Activated T-cell treated with anti-CD3 and anti-CD28 coated beads, Interleukin-2, amount 50 U/mL, for 72 hours (primary cell): Measurements from ENCODE around the gene TRIM69. TPM values are rescaled to one million over a fixed set of nuclear protein-coding genes. Genes with fewer than 3 reads are reported as not detected.
"Not testable (repeated sequence)": the region's sequence is repeated elsewhere in the genome, so short reads cannot be mapped to it uniquely, and the experiment has no call there.

Experiments used
- ATAC-seq, 2 donors: fragments of 150-1000 bp; cut with Tn5 transposase; replicated peaks in 1 of 2; 2 replicates each; pipeline ENCODE4 v1.10.0; 2021; ENCODE audit warnings: moderate library complexity in 2 of 2, mild to moderate bottlenecking in 1 of 2
- DNase-seq, 2 donors: peaks; one replicate each; pipeline ENCODE4 v3.0.0; 2021 to 2022; ENCODE audit warnings: mixed read lengths in 1 of 2
- H3K27ac Mint-ChIP-seq: one replicate; pipeline ENCODE4 v1.8.0; 2022; ENCODE audit warnings: mild to moderate bottlenecking, moderate library complexity, mixed read lengths
- H3K27me3 Mint-ChIP-seq: one replicate; pipeline ENCODE4 v1.8.0; 2022; ENCODE audit warnings: low read depth, mixed read lengths
- H3K36me3 Mint-ChIP-seq, 2 donors: one replicate each; pipeline ENCODE4 v1.8.0; 2022; ENCODE audit warnings: mixed read lengths in 2 of 2, mild to moderate bottlenecking in 1 of 2; ENCODE audit not compliant: insufficient read depth in 2 of 2
- H3K4me1 Mint-ChIP-seq: one replicate; pipeline ENCODE4 v1.8.0; 2022; ENCODE audit warnings: low read depth, mixed read lengths
- H3K4me3 Mint-ChIP-seq, 2 donors: one replicate each; pipeline ENCODE4 v1.8.0; 2022; ENCODE audit warnings: mild to moderate bottlenecking in 2 of 2, mixed read lengths in 2 of 2, moderate library complexity in 2 of 2
- H3K9me3 Mint-ChIP-seq, 2 donors: one replicate each; pipeline ENCODE4 v1.8.0; 2022; ENCODE audit warnings: mixed read lengths in 2 of 2
- total RNA-seq, 2 donors: library from RNA; stranded (reverse); gene quantifications; one replicate each; pipeline ENCODE4 v1.2.3, GENCODE V29; 2022

Gene TRIM69
- total RNA-seq, 2 donors from 2014 or later, result 86.1 to 92.9 TPM

DNA sequence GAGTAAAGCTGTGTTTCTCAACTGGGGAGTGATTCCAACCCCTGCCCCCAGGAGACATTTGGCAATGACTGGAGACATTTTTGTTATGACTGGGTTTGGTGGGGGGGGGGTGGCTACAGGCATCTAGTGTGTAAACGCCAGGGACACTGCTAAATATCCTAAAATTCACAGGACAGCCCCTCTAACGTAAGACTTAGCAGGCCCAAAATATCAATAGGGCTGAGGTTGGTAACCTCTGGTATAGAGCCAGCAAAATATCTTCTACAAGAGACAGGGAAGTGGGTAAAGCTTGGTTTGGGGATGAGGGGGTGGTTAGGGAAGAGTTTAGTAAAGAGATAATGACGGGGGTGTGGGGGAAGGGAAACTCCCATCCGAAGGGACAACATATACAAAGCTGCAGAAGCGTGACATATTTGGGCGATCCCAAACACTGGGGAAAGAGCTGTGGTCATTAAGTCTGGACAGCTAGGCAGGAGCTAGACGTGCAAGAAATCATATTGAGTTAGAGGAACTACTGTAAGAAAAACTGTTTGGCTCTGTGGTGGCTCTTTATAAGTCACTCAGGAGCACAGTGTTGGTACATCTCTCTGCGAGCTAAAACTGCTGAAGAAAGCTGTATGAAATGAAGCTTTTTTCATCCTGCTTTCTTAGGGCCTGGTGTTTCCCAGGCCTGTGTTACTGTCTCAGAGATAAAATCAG lies 697 bp upstream of the TRIM69 start:
- H3K4me1 Mint-ChIP-seq, result peaks cover 70% of the 10 kb centered on the region
- DNase-seq, result peak; percentile 66 to 71
- ATAC-seq, result peak; percentile 76 to 78
- peaks cover 7 to 24% of the 10 kb centered on the region in 2 donors for H3K36me3 Mint-ChIP-seq
- H3K27me3 Mint-ChIP-seq, result no peaks in the 10 kb centered on the region
- H3K27ac Mint-ChIP-seq, result peak overlapping the region; percentile 100
- H3K4me3 Mint-ChIP-seq, result peak overlapping the region; percentile 76 to 94
- H3K9me3 Mint-ChIP-seq, result no peaks in the 10 kb centered on the region

DNA sequence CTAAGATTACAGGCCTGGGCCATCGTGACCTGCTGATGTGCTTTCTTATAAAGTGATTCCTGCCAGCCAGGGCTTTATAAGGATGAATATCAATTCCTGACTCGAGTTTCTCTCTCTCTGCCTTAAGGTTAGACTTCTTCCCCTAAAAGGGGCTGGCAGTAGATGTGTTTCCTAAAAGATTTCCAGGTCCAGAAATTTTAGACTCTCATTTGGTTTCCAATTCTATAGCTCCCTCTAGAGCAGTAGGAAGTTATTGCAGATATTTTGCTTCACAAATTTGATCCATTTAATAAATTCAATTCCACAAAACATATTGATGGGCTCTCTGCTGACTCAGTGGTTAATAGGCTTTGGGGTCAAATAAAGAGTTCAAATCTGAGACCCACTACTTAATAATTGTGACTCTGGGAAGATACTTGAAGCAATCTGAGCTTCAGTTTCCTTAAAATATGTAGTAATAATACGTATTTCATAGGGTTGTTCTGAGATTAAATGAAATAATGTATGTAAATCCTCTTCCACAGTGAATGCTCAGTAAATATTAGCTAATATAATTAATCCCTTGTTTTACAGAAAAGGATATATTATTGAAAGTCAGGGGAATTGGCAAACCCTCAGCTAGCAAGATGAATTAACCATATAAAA lies 2.1 kb downstream of the TRIM69 start:
- Mint-ChIP-seq H3K4me1 (peaks cover 48% of the 10 kb centered on the region), H3K36me3 (peaks cover 4 to 23% of the 10 kb centered on the region in 2 donors), H3K9me3 (peaks cover 2% of the 10 kb centered on the region in 2 donors), H3K27me3 (no peaks in the 10 kb centered on the region), H3K27ac (peak overlapping the region; percentile 85), H3K4me3 (peak overlapping the region; percentile 69 to 79)
- ATAC-seq (no peak), DNase-seq (no peak)

GRCh38 chr15:44739222-44739847 lies 3.0 kb downstream of the TRIM69 start:
- not testable (repeated sequence) for ATAC-seq, H3K9me3 Mint-ChIP-seq, DNase-seq, H3K27me3 Mint-ChIP-seq
- peak overlapping the region in 1 of 2 donors; percentile 15 for H3K4me3 Mint-ChIP-seq
- H3K36me3 Mint-ChIP-seq, result peaks cover 3 to 21% of the 10 kb centered on the region in 2 donors
- H3K4me1 Mint-ChIP-seq, result peaks cover 39% of the 10 kb centered on the region
- peak overlapping the region; percentile 24 for H3K27ac Mint-ChIP-seq

DNA sequence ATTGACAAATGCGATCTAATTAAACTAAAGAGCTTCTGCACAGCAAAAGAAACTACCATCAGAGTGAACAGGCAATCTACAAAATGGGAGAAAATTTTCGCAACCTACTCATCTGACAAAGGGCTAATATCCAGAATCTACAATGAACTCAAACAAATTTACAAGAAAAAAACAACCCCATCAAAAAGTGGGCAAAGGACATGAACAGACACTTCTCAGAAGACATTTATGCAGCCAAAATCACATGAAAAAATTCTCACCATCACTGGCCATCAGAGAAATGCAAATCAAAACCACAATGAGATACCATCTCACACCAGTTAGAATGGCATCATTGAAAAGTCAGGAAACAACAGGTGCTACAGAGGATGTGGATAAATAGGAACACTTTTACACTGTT lies 7.1 kb downstream of the TRIM69 start:
- not testable (repeated sequence) for ATAC-seq, H3K27me3 Mint-ChIP-seq, H3K4me1 Mint-ChIP-seq, H3K27ac Mint-ChIP-seq, DNase-seq, H3K4me3 Mint-ChIP-seq
- peaks cover 4 to 11% of the 10 kb centered on the region in 2 donors for H3K9me3 Mint-ChIP-seq
- peaks cover 8 to 32% of the 10 kb centered on the region in 2 donors for H3K36me3 Mint-ChIP-seq

GRCh38 chr15:44753345-44753744 lies 17.0 kb downstream of the TRIM69 start:
- Mint-ChIP-seq H3K9me3 (peaks cover 8 to 9% of the 10 kb centered on the region in 2 donors), H3K27ac (no peak overlapping the region), H3K4me1 (peaks cover 21% of the 10 kb centered on the region), H3K36me3 (peaks cover 13 to 45% of the 10 kb centered on the region in 2 donors), H3K4me3 (no peak overlapping the region), H3K27me3 (no peaks in the 10 kb centered on the region)
- no peak for ATAC-seq
- no peak for DNase-seq

DNA sequence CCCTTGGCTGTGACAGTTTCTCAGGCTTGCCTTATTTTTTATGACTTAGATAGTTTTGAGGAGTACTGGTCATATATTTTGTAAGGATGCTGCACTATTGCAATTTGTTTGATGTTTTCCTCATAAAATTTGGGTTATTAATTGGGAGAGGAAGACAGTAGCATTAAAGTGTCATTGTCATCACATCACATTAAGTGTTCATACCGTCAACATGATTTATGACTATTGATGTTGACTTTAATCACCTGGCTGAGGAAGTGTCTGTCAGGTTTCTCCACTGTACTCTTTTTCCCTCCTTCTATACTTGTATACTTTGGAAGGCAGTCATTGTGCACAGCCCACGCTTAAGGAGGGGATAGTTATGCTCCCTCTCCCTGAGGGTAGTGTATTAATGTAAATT lies 26.9 kb downstream of the TRIM69 start:
- Mint-ChIP-seq H3K9me3 (no peaks in the 10 kb centered on the region), H3K27ac (no peak overlapping the region), H3K4me1 (no peaks in the 10 kb centered on the region), H3K27me3 (no peaks in the 10 kb centered on the region), H3K36me3 (peaks cover 2% of the 10 kb centered on the region in 2 donors), H3K4me3 (no peak overlapping the region)
- DNase-seq (no peak), ATAC-seq (no peak)

DNA sequence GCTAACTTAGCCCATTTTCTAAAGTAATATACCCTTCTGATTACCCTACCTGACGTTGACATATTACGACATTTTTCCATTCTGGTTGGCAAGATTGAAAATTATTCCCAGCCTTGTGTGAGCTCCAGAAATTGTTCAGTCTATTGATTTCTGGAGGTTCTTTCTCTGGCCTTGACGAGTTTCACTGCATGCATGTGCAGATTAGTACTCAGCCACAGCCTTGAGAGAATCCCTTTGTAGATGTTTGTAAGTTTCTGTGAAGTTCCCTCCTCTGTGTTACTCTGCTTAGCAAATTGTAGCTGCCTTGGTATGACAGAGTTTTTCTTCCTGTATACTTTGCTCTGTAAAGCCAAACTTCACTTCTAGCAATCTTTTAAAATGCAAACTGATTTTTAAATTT lies 27.5 kb downstream of the TRIM69 start:
- no peaks in the 10 kb centered on the region for H3K9me3 Mint-ChIP-seq
- ATAC-seq (no peak), DNase-seq (no peak)
- no peaks in the 10 kb centered on the region for H3K4me1 Mint-ChIP-seq
- no peak overlapping the region for H3K4me3 Mint-ChIP-seq
- peaks cover 3 to 4% of the 10 kb centered on the region in 2 donors for H3K36me3 Mint-ChIP-seq
- no peaks in the 10 kb centered on the region for H3K27me3 Mint-ChIP-seq
- H3K27ac Mint-ChIP-seq, result no peak overlapping the region

DNA sequence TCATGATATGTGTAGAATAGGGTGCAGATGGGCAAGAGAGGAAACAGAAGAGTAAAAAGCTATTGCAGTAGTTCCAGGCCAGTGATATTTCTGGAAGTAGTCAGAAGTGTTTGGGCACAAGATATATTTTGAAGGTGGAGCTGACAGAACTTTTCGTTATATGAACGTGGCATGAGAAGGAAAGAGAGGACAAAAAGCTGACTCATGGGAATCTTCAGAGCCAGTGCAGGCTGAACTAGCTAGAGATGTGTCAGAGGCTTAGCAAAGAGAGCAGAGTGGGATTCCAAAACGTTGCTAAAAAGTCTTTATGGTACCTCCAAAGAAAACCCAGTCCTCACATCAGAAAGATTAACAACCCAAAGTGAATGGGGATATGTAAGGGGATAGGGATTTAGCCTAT lies 28.7 kb downstream of the TRIM69 start:
- peaks cover 0 to 2% of the 10 kb centered on the region in 2 donors for H3K9me3 Mint-ChIP-seq

DNA sequence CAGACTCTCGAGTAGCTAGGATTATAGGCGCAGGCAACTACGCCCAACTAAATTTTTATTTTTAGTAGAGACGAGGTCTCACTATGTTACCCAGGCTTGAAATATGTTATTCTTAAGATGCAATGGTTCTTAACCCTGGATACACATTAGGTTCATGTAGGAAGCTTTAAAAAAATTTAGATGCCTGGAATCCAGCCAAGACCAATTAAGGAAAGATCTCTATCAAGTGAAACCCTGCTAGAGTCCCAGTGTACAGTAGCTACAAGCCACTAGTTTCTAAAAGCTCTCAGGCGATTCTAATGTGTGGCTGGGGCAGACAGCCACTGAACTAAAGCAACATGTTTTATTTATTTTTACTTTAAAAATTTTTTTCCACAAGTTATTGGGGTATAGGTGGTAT lies 33.2 kb downstream of the TRIM69 start:
- Mint-ChIP-seq H3K9me3 (peaks cover 14 to 15% of the 10 kb centered on the region in 2 donors), H3K4me3 (no peak overlapping the region), H3K27me3 (no peaks in the 10 kb centered on the region), H3K4me1 (peaks cover 6% of the 10 kb centered on the region), H3K27ac (no peak overlapping the region), H3K36me3 (peaks cover 19 to 20% of the 10 kb centered on the region in 2 donors)
- DNase-seq (no peak), ATAC-seq (no peak)

More for the DNA sequence above, 28.7 kb downstream of the TRIM69 start:
- Mint-ChIP-seq H3K36me3 (peaks cover 2 to 4% of the 10 kb centered on the region in 2 donors), H3K4me1 (no peaks in the 10 kb centered on the region), H3K27me3 (no peaks in the 10 kb centered on the region), H3K4me3 (no peak overlapping the region), H3K27ac (no peak overlapping the region)
- DNase-seq (no peak), ATAC-seq (no peak)

- peaks cover 14 to 15% of the 10 kb centered on the region in 2 donors for H3K9me3 Mint-ChIP-seq
- H3K4me3 Mint-ChIP-seq, H3K4me1 Mint-ChIP-seq, H3K27me3 Mint-ChIP-seq, H3K27ac Mint-ChIP-seq, ATAC-seq, DNase-seq: not testable (repeated sequence)
- peaks cover 19 to 20% of the 10 kb centered on the region in 2 donors for H3K36me3 Mint-ChIP-seq
Observed at GRCh38 chr15:44770715-44771114, 34.4 kb downstream of the TRIM69 start.

DNA sequence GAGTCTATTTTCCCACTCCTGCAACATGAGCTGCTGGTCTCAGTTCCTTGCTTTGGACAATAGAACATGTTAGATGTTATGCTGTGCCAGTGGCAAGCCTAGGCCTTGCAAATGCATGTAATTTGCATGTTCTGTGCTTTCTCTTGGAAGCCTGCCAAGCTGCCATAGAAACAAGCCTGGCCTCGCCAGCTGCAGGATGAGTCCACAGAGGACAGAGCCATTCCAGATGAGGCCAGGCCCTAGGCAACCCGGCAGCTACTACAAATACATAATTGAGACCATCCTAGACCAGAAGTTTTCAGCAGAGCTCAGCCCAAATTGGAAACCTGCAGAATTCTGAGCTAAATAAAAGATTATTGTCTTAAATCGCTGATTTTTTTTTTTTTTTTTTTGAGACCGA lies 39.6 kb downstream of the TRIM69 start:
- DNase-seq, result no peak
- no peak overlapping the region for H3K27ac Mint-ChIP-seq
- peaks cover 7 to 11% of the 10 kb centered on the region in 2 donors for H3K9me3 Mint-ChIP-seq
- ATAC-seq, result no peak
- H3K36me3 Mint-ChIP-seq, result peaks cover 13 to 14% of the 10 kb centered on the region in 2 donors
- no peak overlapping the region for H3K4me3 Mint-ChIP-seq
- no peaks in the 10 kb centered on the region for H3K27me3 Mint-ChIP-seq
- peaks cover 7% of the 10 kb centered on the region for H3K4me1 Mint-ChIP-seq

DNA sequence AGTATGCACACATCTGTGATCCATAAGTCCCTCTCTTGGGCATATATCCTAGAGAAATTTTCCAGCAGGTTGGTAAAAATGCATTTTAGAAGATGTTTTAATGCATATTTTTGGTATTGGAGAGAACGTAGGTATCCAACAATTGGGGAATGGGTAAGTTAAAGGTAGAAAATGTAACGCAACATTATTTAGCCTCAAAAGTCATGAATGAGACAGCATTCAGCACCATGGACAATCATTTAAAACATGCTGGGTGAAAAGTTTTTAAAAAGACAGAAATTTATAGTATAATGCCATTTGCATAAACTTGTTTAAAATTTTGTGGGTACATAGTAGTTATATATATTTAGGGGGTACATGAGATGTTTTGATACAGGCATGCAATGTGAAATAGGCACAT lies 43.4 kb downstream of the TRIM69 start:
- H3K27me3 Mint-ChIP-seq, result no peaks in the 10 kb centered on the region
- H3K4me3 Mint-ChIP-seq, result no peak overlapping the region
- H3K27ac Mint-ChIP-seq, result no peak overlapping the region
- no peaks in the 10 kb centered on the region for H3K9me3 Mint-ChIP-seq
- H3K4me1 Mint-ChIP-seq, result peaks cover 22% of the 10 kb centered on the region
- ATAC-seq (no peak), DNase-seq (no peak)
- no peaks in the 10 kb centered on the region for H3K36me3 Mint-ChIP-seq

DNA sequence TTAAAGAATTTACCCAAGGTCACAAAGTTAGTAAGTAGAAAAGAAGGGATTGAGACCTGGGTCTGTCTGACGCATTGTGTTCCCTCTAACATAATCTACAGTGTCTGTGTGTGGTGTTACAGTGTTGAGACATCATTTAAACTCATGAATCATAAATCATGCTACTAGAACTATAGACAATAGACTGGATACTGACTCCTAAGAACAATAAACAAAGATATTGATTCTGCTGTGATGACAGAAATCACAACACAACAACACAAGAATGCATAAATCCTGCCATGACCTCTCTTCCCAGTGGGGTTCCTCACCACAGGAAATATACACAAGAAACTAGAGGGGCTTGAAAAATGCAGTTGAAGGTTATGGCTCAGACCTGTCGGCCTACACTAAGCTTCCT lies 44.3 kb downstream of the TRIM69 start:
- Mint-ChIP-seq H3K27me3 (no peaks in the 10 kb centered on the region), H3K4me3 (no peak overlapping the region)
- ATAC-seq, result no peak

More for the DNA sequence above, 44.3 kb downstream of the TRIM69 start:
- H3K27ac Mint-ChIP-seq, result no peak overlapping the region
- no peaks in the 10 kb centered on the region for H3K9me3 Mint-ChIP-seq
- H3K36me3 Mint-ChIP-seq, result no peaks in the 10 kb centered on the region
- H3K4me1 Mint-ChIP-seq, result peaks cover 29% of the 10 kb centered on the region
- no peak for DNase-seq
